HepG2 (cell line): Measurements from ENCODE around the gene BCL6. TPM values are rescaled to one million over a fixed set of nuclear protein-coding genes. Genes with fewer than 3 reads are reported as not detected.

Experiments
- AHR ChIP-seq: IDR thresholded peaks from 2 replicates; pipeline ENCODE4 v1.6.1; 2018; ENCODE audit warnings: missing genetic modification reagents, missing compliant biosample characterization
- ERF ChIP-seq: IDR thresholded peaks from 2 replicates; pipeline ENCODE4 v1.6.1; 2018; ENCODE audit warnings: missing biosample characterization, missing genetic modification reagents
- MAZ ChIP-seq, 2 experiments: sonication (generic) in 1 of 2; formaldehyde crosslinking in 1 of 2; IDR thresholded peaks; 2 replicates each; pipeline versions ENCODE4 v1.5.0 to v1.6.1; 2012 to 2020; ENCODE audit warnings: low read depth in 2 of 2, mild to moderate bottlenecking in 2 of 2, borderline replicate concordance in 1 of 2, improper control_type of control experiment in 1 of 2, low read length in 1 of 2, missing genetic modification reagents in 1 of 2, moderate library complexity in 1 of 2
- MTA1 ChIP-seq: sonication (generic); formaldehyde crosslinking; IDR thresholded peaks from 2 replicates; pipeline ENCODE4 v1.4.0; 2020; ENCODE audit warnings: missing genetic modification reagents, mild to moderate bottlenecking, borderline replicate concordance
- PAF1 ChIP-seq: IDR thresholded peaks from 2 replicates; pipeline ENCODE4 v1.6.1; 2016; ENCODE audit warnings: missing genetic modification reagents, missing compliant biosample characterization
- RFXAP ChIP-seq: sonication (generic); formaldehyde crosslinking; IDR thresholded peaks from 2 replicates; pipeline ENCODE4 v1.4.0; 2020; ENCODE audit warnings: missing genetic modification reagents, borderline replicate concordance
- RXRA ChIP-seq: sonication (generic); formaldehyde crosslinking; IDR thresholded peaks from 2 replicates; pipeline ENCODE4 v1.5.1; 2020; ENCODE audit warnings: missing genetic modification reagents
- TEAD2 ChIP-seq: sonication (generic); formaldehyde crosslinking; IDR thresholded peaks from 2 replicates; pipeline ENCODE4 v1.9.0; 2021; ENCODE audit warnings: missing genetic modification reagents
- ZFP41 ChIP-seq: sonication (generic); formaldehyde crosslinking; IDR thresholded peaks from 2 replicates; pipeline ENCODE4 v1.4.0; 2020; ENCODE audit warnings: mild to moderate bottlenecking, missing genetic modification reagents, borderline replicate concordance
- ZNF253 ChIP-seq: sonication (generic); formaldehyde crosslinking; IDR thresholded peaks from 2 replicates; pipeline ENCODE4 v1.8.0; 2022; ENCODE audit warnings: mild to moderate bottlenecking, missing genetic modification reagents, borderline replicate concordance
- ZNF354B ChIP-seq: sonication (generic); formaldehyde crosslinking; IDR thresholded peaks from 2 replicates; pipeline ENCODE4 v1.8.0; 2022; ENCODE audit warnings: mild to moderate bottlenecking, missing genetic modification reagents
- ZNF605 ChIP-seq: sonication (generic); formaldehyde crosslinking; IDR thresholded peaks from 2 replicates; pipeline ENCODE4 v1.8.0; 2022; ENCODE audit warnings: mild to moderate bottlenecking, missing genetic modification reagents
- ZNF777 ChIP-seq: sonication (generic); formaldehyde crosslinking; IDR thresholded peaks from 2 replicates; pipeline ENCODE4 v1.4.0; 2020; ENCODE audit warnings: missing genetic modification reagents
- polyA plus RNA-seq, 8 experiments: library from polyadenylated mRNA; depleted of rRNA in 3 of 8; stranded (reverse) in 7 of 8; unstranded in 1 of 8; fragments of >200 nt; fragmentation: Illumina TruSeq in 4 of 8; extraction: Trizol in 4 of 8; gene quantifications; 2 replicates each; pipeline versions ENCODE4 v1.2.1 to v1.2.3, GENCODE V29; 2011 to 2016; ENCODE audit warnings: low read depth in 4 of 8, missing spikeins in 1 of 8, mixed read lengths in 1 of 8; ENCODE audit not compliant: insufficient read depth in 1 of 8
- total RNA-seq, 5 experiments: library from RNA; depleted of rRNA; stranded (reverse); fragments of >200 nt; fragmentation: Illumina TruSeq; extraction: Trizol; gene quantifications; 2 replicates each; pipeline ENCODE4 v1.2.3, GENCODE V29; 2016; ENCODE audit warnings: low read depth in 1 of 5
- TF ChIP-seq, protein P1 (sequence below): sonication (generic); formaldehyde crosslinking; IDR thresholded peaks from 2 replicates; pipeline ENCODE4 v1.4.0; 2020; ENCODE audit warnings: missing genetic modification reagents
- TF ChIP-seq, protein P2 (sequence below): sonication (generic); formaldehyde crosslinking; IDR thresholded peaks from 2 replicates; pipeline ENCODE4 v1.4.0; 2020; ENCODE audit warnings: missing genetic modification reagents, mild to moderate bottlenecking, borderline replicate concordance
- TF ChIP-seq, protein P3 (sequence below): sonication (generic); formaldehyde crosslinking; IDR thresholded peaks from 2 replicates; pipeline ENCODE4 v1.4.0; 2020; ENCODE audit warnings: mild to moderate bottlenecking, missing genetic modification reagents
- TF ChIP-seq, protein P4 (sequence below): sonication (generic); formaldehyde crosslinking; IDR thresholded peaks from 2 replicates; pipeline ENCODE4 v1.5.0; 2020; ENCODE audit warnings: mild to moderate bottlenecking, missing genetic modification reagents, moderate library complexity
- TF ChIP-seq, protein P5 (sequence below): sonication (generic); formaldehyde crosslinking; IDR thresholded peaks from 2 replicates; pipeline ENCODE4 v1.4.0; 2020; ENCODE audit warnings: missing genetic modification reagents

BCL6 gene
- total and polyA plus RNA-seq, 2 of the 13 experiments (the other 11 are each of a cell fraction or from before 2014, with no cell fraction given): 21.2 to 53.7 TPM

DNA sequence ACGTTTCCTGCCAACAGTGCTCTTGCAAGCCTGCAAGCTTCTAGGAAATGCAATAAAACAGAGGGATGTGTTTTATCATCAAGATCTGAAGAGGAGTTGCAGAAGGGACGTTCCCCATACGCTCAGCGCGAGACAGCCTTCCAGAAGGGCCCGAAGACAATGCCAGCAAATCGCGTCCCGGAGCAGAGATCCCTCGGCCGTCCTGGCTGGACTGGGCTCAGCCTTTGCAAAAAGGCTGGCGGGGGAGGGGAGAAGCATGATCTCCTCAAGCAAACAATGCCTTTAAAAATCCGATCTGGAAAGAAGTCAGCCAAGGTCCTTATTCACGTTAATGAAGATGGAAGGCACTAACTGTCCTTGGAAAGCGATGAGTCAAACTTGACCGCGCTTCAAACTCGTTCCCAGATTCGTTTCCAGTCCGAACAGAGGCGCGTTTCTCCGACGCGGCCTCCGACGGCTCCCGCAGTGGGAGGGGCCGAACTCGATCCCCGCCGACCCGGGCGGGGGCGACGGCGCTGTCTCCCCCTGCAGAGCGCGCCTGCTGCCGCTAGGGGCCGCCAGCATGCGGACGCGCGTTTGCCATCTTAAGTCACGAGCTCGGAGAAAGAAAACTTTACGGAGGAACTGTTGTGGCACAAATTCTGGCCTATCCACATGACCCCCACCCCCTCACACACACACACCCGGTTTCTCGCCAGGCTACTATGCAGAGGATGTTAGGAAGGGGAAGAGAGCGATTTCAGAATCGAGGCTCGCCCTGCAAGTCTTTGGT lies 5.5 kb downstream of the BCL6 start (continued):
- TF ChIP-seq AHR (0 out of 2 replicates have a peak, but pooled peaks have one; percentile 19), ZNF777 (CRISPR knock-in tag) (peak; percentile 93), MTA1 (peak; percentile 66; the same call in 1 of the 2 replicates), RFXAP (CRISPR knock-in tag) (0 out of 2 replicates have a peak, but pooled peaks have one; percentile 38), TEAD2 (CRISPR knock-in tag) (no peak), ZNF605 (CRISPR knock-in tag) (peak; percentile 46; the same call in 1 of the 2 replicates), ZNF354B (CRISPR knock-in tag) (no peak), RXRA (CRISPR knock-in tag) (peak; percentile 46; the same call in 1 of the 2 replicates), PAF1 (CRISPR knock-in tag) (no peak), ERF (CRISPR knock-in tag) (peak; percentile 31; the same call in 1 of the 2 replicates), ZFP41 (no peak), ZNF253 (CRISPR knock-in tag) (no peak), MAZ (IDR thresholded peaks at IDR 0.05; ENCODE audit: borderline replicate concordance, low read depth, low read length) (peak; percentile 52), MAZ (CRISPR knock-in tag; IDR thresholded peaks at IDR 0.05; ENCODE audit: low read depth) (peak; percentile 77; the same call in 1 of the 2 replicates)
- TF ChIP-seq, protein P1, sequence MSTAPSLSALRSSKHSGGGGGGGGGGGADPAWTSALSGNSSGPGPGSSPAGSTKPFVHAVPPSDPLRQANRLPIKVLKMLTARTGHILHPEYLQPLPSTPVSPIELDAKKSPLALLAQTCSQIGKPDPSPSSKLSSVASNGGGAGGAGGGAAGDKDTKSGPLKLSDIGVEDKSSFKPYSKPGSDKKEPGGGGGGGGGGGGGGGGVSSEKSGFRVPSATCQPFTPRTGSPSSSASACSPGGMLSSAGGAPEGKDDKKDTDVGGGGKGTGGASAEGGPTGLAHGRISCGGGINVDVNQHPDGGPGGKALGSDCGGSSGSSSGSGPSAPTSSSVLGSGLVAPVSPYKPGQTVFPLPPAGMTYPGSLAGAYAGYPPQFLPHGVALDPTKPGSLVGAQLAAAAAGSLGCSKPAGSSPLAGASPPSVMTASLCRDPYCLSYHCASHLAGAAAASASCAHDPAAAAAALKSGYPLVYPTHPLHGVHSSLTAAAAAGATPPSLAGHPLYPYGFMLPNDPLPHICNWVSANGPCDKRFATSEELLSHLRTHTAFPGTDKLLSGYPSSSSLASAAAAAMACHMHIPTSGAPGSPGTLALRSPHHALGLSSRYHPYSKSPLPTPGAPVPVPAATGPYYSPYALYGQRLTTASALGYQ (CRISPR knock-in tag): no peak
- TF ChIP-seq, protein P2, sequence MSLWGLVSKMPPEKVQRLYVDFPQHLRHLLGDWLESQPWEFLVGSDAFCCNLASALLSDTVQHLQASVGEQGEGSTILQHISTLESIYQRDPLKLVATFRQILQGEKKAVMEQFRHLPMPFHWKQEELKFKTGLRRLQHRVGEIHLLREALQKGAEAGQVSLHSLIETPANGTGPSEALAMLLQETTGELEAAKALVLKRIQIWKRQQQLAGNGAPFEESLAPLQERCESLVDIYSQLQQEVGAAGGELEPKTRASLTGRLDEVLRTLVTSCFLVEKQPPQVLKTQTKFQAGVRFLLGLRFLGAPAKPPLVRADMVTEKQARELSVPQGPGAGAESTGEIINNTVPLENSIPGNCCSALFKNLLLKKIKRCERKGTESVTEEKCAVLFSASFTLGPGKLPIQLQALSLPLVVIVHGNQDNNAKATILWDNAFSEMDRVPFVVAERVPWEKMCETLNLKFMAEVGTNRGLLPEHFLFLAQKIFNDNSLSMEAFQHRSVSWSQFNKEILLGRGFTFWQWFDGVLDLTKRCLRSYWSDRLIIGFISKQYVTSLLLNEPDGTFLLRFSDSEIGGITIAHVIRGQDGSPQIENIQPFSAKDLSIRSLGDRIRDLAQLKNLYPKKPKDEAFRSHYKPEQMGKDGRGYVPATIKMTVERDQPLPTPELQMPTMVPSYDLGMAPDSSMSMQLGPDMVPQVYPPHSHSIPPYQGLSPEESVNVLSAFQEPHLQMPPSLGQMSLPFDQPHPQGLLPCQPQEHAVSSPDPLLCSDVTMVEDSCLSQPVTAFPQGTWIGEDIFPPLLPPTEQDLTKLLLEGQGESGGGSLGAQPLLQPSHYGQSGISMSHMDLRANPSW (CRISPR knock-in tag): 0 out of 2 replicates have a peak, but pooled peaks have one; percentile 11
- TF ChIP-seq, protein P3, sequence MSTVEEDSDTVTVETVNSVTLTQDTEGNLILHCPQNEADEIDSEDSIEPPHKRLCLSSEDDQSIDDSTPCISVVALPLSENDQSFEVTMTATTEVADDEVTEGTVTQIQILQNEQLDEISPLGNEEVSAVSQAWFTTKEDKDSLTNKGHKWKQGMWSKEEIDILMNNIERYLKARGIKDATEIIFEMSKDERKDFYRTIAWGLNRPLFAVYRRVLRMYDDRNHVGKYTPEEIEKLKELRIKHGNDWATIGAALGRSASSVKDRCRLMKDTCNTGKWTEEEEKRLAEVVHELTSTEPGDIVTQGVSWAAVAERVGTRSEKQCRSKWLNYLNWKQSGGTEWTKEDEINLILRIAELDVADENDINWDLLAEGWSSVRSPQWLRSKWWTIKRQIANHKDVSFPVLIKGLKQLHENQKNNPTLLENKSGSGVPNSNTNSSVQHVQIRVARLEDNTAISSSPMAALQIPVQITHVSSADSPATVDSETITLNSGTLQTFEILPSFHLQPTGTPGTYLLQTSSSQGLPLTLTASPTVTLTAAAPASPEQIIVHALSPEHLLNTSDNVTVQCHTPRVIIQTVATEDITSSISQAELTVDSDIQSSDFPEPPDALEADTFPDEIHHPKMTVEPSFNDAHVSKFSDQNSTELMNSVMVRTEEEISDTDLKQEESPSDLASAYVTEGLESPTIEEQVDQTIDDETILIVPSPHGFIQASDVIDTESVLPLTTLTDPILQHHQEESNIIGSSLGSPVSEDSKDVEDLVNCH (CRISPR knock-in tag): no peak
- TF ChIP-seq, protein P4, sequence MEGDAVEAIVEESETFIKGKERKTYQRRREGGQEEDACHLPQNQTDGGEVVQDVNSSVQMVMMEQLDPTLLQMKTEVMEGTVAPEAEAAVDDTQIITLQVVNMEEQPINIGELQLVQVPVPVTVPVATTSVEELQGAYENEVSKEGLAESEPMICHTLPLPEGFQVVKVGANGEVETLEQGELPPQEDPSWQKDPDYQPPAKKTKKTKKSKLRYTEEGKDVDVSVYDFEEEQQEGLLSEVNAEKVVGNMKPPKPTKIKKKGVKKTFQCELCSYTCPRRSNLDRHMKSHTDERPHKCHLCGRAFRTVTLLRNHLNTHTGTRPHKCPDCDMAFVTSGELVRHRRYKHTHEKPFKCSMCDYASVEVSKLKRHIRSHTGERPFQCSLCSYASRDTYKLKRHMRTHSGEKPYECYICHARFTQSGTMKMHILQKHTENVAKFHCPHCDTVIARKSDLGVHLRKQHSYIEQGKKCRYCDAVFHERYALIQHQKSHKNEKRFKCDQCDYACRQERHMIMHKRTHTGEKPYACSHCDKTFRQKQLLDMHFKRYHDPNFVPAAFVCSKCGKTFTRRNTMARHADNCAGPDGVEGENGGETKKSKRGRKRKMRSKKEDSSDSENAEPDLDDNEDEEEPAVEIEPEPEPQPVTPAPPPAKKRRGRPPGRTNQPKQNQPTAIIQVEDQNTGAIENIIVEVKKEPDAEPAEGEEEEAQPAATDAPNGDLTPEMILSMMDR: peak; percentile 88
- TF ChIP-seq, protein P5, sequence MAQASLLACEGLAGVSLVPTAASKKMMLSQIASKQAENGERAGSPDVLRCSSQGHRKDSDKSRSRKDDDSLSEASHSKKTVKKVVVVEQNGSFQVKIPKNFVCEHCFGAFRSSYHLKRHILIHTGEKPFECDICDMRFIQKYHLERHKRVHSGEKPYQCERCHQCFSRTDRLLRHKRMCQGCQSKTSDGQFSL (CRISPR knock-in tag): no peak
